ENCODE results near the gene GM2A. TPM values are rescaled to one million over a fixed set of nuclear protein-coding genes. Genes with fewer than 3 reads are reported as not detected.

GM2A gene
- total RNA-seq, result 41.9 TPM

GRCh38 chr5:151252762-151253604 is at the start of gene GM2A:
TSS of gene GM2A (plus strand) at chr5:151253185. CDS start at chr5:151253217, 32 bp downstream.
- peak; percentile 97 for ATAC-seq
- DNase-seq (ENCODE audit: low spot score), result peak; percentile 100
- intact Hi-C loops (cut with DNase I), result no loop called here

GRCh38 chr5:151204051-151204450 is 48.9 kb upstream of the GM2A start:
- intact Hi-C loops (cut with DNase I), result no loop called here
- DNase-seq (ENCODE audit: low spot score) (no peak), ATAC-seq (no peak)

- intact Hi-C loops (cut with DNase I), result no loop called here
- ATAC-seq, result no peak
- DNase-seq (ENCODE audit: low spot score), result no peak
These were observed 47.6 kb upstream of the GM2A start for GRCh38 chr5:151205411-151205810.

GRCh38 chr5:151208481-151208914 is 44.5 kb upstream of the GM2A start:
- intact Hi-C loops (cut with DNase I), result no loop called here
- peak; percentile 54 for ATAC-seq
- no peak for DNase-seq (ENCODE audit: low spot score)

GRCh38 chr5:151212406-151212798 is 40.6 kb upstream of the GM2A start:
- ATAC-seq (no peak), DNase-seq (ENCODE audit: low spot score) (no peak)
- intact Hi-C loops (cut with DNase I), result no loop called here

- intact Hi-C loops (cut with DNase I), result no loop called here
- ATAC-seq (peak; percentile 95), DNase-seq (ENCODE audit: low spot score) (peak; percentile 82)
These were observed 39.0 kb upstream of the GM2A start for GRCh38 chr5:151213803-151214613.

GRCh38 chr5:151214614-151215545 is 38.1 kb upstream of the GM2A start:
- intact Hi-C loops (cut with DNase I), result no loop called here
- DNase-seq (ENCODE audit: low spot score), result no peak
- ATAC-seq, result peak; percentile 6

GRCh38 chr5:151215546-151215880 is 37.5 kb upstream of the GM2A start:
- intact Hi-C loops (cut with DNase I), result no loop called here
- ATAC-seq (no peak), DNase-seq (ENCODE audit: low spot score) (no peak)

GRCh38 chr5:151216781-151217180 is 36.2 kb upstream of the GM2A start:
- ATAC-seq, result no peak
- intact Hi-C loops (cut with DNase I), result no loop called here
- DNase-seq (ENCODE audit: low spot score), result no peak

- intact Hi-C loops (cut with DNase I), result no loop called here
- ATAC-seq (no peak), DNase-seq (ENCODE audit: low spot score) (no peak)
These were observed 34.8 kb upstream of the GM2A start for GRCh38 chr5:151218177-151218576.

GRCh38 chr5:151219138-151219537 is 33.8 kb upstream of the GM2A start:
- intact Hi-C loops (cut with DNase I), result no loop called here
- ATAC-seq, result no peak
- DNase-seq (ENCODE audit: low spot score), result no peak

GRCh38 chr5:151219789-151220188 is 33.2 kb upstream of the GM2A start:
- DNase-seq (ENCODE audit: low spot score), result no peak
- intact Hi-C loops (cut with DNase I), result no loop called here
- no peak for ATAC-seq

- no peak for ATAC-seq
These were observed 31.4 kb upstream of the GM2A start for GRCh38 chr5:151221574-151221973.

GRCh38 chr5:151222054-151222789 is 30.8 kb upstream of the GM2A start:
- intact Hi-C loops (cut with DNase I), result no loop called here
- DNase-seq (ENCODE audit: low spot score) (no peak), ATAC-seq (no peak)

More at GRCh38 chr5:151221574-151221973, 31.4 kb upstream of the GM2A start:
- DNase-seq (ENCODE audit: low spot score), result no peak
- intact Hi-C loops (cut with DNase I), result no loop called here

- DNase-seq (ENCODE audit: low spot score) (no peak), ATAC-seq (peak; percentile 72)
- intact Hi-C loops (cut with DNase I), result no loop called here
These were observed 30.1 kb upstream of the GM2A start for GRCh38 chr5:151222790-151223446.

GRCh38 chr5:151223447-151224264 is 29.3 kb upstream of the GM2A start, which contains the start of gene CCDC69:
TSS of gene CCDC69 (minus strand) at chr5:151224092. CDS start at chr5:151223970, 122 bp downstream.
- ATAC-seq (peak; percentile 90), DNase-seq (ENCODE audit: low spot score) (peak; percentile 83)
- intact Hi-C loops (cut with DNase I), result no loop called here

GRCh38 chr5:151224372-151224771 is 28.6 kb upstream of the GM2A start:
- intact Hi-C loops (cut with DNase I), result no loop called here
- DNase-seq (ENCODE audit: low spot score) (no peak), ATAC-seq (no peak)
